Activated effector memory CD4-positive, alpha-beta T cell treated with Interleukin-2 at 50 U/mL for 16 hours (primary cell): ENCODE results near the gene CXCL6.

Source experiments
- DNase-seq: peaks from one replicate; pipeline ENCODE4 v3.0.0-alpha.2; 2020

The CXCL6 gene

GRCh38 chr4:73836373-73837279 lies at the start of gene CXCL6:
Gene CXCL6 (plus strand): TSS chr4:73836678. CDS start chr4:73836751, 73 bp downstream.
- DNase-seq: no peak

- no peak for DNase-seq
These were observed 48.1 kb upstream of the CXCL6 start for GRCh38 chr4:73788411-73788810.

DNA sequence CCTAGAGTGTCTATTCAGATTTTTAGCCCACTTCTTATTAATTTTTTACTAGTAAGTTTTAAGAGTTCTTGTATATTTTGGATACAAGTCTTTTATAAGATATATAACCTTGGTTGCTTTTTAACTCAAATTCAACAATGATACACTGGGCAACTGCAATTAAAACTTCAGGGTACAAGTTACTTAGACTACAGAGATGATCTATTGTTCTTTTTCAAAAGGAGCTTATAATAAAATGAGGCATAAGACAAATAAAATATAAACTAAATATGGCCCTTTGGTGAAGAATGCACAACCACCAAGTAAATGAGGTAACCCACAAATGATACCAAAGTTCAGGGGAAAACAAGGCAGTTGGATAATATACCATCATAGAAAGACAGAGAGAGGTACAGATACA lies 37.6 kb upstream of the CXCL6 start:
- DNase-seq: no peak

DNA sequence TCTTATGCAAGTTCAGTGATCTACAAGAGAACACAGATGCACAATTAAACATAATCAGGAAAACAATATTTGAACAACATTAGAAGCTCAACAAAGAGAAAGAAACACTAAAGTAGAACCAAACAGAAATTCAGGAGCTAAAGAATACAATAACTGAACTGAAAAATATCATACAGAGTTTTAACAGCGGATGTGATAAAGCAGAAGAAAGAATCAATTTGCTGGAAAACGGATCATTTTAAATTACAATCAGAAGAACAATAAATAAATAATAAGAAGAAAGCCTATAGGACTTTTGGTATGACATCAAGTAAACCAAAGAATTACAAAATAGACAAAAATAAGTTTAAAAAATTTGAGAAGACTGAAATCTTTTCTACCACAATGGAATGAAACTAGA lies 36.3 kb upstream of the CXCL6 start:
- DNase-seq: no peak

- no peak for DNase-seq
These were observed 34.8 kb upstream of the CXCL6 start for GRCh38 chr4:73801692-73802091.

GRCh38 chr4:73803213-73803612 lies 33.3 kb upstream of the CXCL6 start:
- DNase-seq: no peak

DNA sequence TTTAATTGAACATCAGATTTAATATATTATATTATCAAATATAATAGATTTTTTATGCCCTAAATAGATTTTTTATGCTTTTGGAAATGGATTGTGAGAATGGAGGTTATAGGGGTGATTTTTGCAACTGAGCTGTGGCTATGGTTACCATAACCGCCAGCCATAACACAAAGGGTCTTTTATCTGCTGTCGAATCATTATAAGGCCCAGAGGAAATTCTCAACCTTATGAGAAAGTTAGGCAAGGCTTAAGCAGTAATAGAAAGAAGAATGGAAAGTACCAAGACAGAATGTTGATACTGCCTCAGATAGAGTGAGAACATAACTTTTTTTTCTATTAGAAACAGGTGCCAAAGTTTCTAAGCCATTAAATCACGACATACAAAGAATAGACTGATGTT lies 26.3 kb upstream of the CXCL6 start:
- no peak for DNase-seq

- no peak for DNase-seq
These were observed 24.6 kb upstream of the CXCL6 start for GRCh38 chr4:73811841-73812240.

DNA sequence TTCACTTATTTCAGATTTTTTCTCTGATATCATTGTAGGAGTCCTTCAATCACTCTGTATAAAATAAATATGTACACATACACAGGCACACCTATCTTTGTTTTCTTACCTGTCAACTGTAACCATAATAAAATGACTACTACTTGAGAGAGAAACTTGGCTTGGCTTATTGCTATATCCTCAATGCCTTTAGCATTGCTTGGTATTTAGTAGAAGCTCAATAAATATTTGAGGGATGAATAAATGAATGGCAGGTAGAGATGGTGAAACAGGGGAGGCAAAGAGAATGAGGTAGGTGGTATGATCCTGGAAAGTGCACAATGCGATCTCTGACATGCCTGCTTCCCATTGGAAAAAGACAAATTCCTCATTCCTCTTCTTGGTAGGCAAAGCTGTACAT lies 21.8 kb upstream of the CXCL6 start:
- DNase-seq: no peak

GRCh38 chr4:73815145-73815544 lies 21.3 kb upstream of the CXCL6 start:
- no peak for DNase-seq

DNA sequence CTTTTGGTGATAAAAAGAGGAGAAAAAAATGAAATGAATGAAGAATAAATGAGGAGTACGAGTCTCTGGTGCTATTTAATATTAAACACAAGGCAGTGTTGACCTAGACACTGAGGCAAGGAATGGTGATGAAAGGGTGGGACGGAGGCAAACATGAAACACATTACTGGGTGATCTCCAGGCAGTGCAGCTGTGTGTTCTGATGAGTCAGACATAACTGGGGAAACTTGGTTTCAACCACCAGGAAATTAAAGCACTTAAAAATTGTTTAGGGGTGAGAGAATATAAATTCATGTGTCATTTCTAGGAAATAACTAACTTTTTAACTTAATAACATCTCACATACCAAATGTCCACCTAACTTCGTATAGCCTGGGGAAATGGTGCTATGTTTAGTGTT lies 19.7 kb upstream of the CXCL6 start:
- no peak for DNase-seq

GRCh38 chr4:73817341-73817740 lies 19.1 kb upstream of the CXCL6 start:
- no peak for DNase-seq

GRCh38 chr4:73821325-73821724 lies 15.2 kb upstream of the CXCL6 start:
- DNase-seq: no peak

GRCh38 chr4:73822389-73822788 lies 14.1 kb upstream of the CXCL6 start:
- no peak for DNase-seq

- no peak for DNase-seq
These were observed 13.5 kb upstream of the CXCL6 start for GRCh38 chr4:73822812-73823504.

GRCh38 chr4:73823760-73824159 lies 12.7 kb upstream of the CXCL6 start:
- no peak for DNase-seq

DNA sequence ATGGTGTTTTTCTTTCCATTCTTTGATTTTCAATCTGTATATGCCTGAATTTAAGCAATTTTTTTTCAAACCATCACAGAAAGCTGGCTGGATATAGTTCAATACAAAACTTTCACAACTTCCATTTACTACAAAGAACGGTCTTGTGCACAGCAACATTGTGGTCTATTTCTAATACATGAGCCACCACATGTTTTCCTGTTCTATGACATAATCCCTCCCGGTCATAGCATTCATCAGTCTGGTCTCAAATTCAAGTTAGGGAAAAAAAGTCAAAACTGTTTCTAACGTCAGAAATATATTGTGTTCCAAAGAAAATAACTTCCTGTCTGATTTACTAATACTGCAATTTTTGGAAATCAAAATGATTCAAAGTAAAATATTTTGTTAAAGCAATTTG lies 7.5 kb upstream of the CXCL6 start:
- DNase-seq: no peak

GRCh38 chr4:73831569-73831968 lies 4.9 kb upstream of the CXCL6 start:
- DNase-seq: no peak

DNA sequence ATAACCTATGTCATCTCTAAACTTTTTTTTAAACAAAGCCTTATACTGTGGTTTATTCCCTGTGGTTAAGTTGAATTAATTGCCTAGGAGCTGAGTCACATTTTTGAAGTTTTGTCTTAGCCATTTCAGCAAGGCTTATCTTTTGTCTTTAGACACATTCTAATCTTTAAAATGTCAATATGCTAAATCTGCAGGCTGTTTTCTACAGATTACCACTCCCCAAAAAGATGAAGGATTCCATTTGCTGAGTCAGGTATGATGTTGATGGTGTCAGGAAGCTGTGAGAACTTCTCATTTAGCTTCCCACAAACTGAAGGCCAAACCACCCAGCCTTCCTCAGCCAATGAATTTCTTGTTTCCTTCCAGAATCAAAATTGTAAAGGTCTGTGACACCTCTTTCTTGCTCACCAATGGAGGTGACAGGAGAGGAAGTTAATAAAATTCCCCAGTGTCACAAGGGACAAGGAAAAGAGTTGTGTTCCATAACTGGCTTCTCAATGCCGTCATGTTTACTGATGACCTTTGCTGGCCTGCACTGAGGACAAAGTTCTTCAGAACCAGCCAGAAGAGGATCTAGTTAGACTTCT lies 3.7 kb upstream of the CXCL6 start:
- no peak for DNase-seq

DNA sequence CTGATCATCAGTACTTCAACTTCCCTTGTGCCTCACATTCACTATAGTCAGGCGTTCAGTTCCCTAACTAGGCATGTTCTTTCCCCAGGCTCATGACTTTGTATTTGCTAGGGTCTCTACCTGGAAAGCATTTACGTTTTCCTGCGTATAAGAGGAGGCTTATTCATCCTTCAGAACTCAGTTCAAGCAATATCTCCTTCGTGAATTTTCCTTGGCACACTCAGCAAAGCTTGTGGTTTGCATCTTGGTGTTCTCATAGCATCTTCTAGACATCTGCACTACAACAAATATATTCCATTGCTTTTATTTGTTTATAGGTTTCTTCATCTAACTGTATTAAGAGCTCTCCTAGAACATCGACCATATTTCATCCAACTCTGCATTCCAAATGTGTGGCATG lies 2.6 kb downstream of the CXCL6 start:
- DNase-seq: no peak

- no peak for DNase-seq
These were observed 3.2 kb downstream of the CXCL6 start for GRCh38 chr4:73839715-73840114.

DNA sequence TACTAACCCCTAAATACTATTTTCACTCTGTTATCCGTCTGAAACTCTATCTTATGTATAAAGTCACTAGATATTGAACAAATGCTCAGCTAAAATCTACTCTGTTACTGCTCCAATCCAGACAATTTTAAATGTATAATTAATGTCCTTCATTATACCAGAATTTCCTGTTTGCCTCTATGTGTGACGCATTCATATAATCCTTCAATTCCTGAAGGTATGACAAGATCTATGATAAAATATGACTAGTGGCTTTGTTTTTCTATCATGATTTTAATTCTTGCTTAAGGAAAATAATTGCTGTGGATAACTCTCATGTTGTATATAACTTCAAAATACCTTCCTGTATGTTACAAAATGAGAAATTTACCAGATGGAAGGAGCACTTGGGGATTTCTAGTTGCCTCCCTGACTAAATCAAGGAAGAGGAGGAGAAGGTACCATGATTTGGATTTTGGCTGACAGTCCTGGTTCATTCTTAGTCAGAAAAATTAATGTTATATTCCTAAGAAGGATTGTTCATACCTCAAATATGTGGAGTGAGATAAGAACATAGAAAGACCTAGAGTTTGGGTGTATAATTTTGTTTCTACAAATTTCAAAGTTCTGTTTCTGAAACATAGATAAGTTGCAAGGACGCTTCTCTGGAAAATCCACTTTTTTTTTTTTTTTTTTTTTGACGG lies 4.9 kb downstream of the CXCL6 start:
- DNase-seq: no peak

GRCh38 chr4:73842696-73843095 lies 6.2 kb downstream of the CXCL6 start:
- no peak for DNase-seq
